AG04449 (cell line): Measurements from ENCODE around the gene OR2A14.
"Not testable (repeated sequence)": the region's sequence is repeated elsewhere in the genome, so short reads cannot be mapped to it uniquely, and the experiment has no call there.

Experiments used
- CTCF ChIA-PET: fragments of 350-600 bp; formaldehyde crosslinking; extraction: SDS; loops from one replicate; lab custom pipeline; 2021; ENCODE audit warnings: antibody characterized with exemption; lab: Yijun Ruan, JAX
- POLR2A ChIA-PET: fragments of 400-600, 350-600 bp; formaldehyde crosslinking; extraction: SDS; loops from one replicate; lab custom pipeline; 2020; ENCODE audit warnings: antibody characterized with exemption, inconsistent platforms; lab: Yijun Ruan, JAX
- DNase-seq: peaks from one replicate; pipeline ENCODE4 v3.0.0-alpha.2; 2010; ENCODE audit warnings: low read depth, low spot score
- H3K4me3 ChIP-seq: 2 replicates; pipeline ENCODE4 v1.5.1; 2011; ENCODE audit warnings: low read depth, mild to moderate bottlenecking, control low read depth, low read length
- TF ChIP-seq, protein P1 (sequence below): IDR thresholded peaks from one replicate; pipeline ENCODE4 v1.5.1; 2011; ENCODE audit warnings: mild to moderate bottlenecking, moderate library complexity, low read length, control low read depth, inconsistent platforms; ENCODE audit not compliant: insufficient read depth; ENCODE audit errors: missing control alignments

OR2A14 gene

GRCh38 chr7:144164784-144165183, 41.8 kb downstream of the OR2A14 start:
- TF ChIP-seq, protein P1, sequence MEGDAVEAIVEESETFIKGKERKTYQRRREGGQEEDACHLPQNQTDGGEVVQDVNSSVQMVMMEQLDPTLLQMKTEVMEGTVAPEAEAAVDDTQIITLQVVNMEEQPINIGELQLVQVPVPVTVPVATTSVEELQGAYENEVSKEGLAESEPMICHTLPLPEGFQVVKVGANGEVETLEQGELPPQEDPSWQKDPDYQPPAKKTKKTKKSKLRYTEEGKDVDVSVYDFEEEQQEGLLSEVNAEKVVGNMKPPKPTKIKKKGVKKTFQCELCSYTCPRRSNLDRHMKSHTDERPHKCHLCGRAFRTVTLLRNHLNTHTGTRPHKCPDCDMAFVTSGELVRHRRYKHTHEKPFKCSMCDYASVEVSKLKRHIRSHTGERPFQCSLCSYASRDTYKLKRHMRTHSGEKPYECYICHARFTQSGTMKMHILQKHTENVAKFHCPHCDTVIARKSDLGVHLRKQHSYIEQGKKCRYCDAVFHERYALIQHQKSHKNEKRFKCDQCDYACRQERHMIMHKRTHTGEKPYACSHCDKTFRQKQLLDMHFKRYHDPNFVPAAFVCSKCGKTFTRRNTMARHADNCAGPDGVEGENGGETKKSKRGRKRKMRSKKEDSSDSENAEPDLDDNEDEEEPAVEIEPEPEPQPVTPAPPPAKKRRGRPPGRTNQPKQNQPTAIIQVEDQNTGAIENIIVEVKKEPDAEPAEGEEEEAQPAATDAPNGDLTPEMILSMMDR, result no peak
- H3K4me3 ChIP-seq, result no peak overlapping the region
- CTCF ChIA-PET, result no interaction called here
- no peak for DNase-seq
- POLR2A ChIA-PET, result no interaction called here

DNA sequence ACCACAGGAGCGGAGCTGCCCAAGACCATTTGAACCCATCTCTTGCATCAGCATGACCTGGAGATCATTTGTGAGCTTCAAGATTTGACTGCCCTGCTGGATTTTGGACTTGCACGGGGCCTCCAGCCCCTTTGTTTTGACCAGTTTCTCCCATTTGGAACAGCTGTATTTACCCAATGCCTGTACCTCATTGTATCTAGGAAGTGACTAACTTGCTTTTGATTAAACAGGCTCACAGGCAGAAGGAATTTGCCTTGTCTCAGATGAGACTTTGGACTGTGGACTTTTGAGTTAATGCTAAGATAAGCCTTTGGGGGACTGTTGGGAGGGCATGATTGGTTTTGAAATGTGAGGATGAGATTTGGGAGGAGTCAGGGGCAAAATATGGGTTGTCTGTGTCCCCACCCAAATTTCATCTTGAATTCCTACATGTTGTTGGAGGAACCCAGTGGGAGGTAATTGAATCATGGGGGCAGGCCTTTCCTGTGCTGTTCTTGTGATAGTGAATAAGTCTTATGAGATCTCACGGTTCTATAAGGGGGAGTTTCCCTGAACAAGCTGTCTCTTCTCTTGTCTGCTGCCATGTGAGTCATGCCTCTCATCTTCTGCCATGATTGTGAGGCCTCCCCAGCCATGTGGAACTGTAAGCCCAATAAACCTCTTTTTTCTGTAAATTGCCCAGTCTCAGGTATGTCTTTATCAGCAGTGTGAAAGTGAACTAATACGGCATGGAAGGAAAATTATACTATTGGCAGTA, 48.8 kb downstream of the OR2A14 start:
- POLR2A ChIA-PET, H3K4me3 ChIP-seq, CTCF ChIA-PET: not testable (repeated sequence)

GRCh38 chr7:144174613-144175012, 51.6 kb downstream of the OR2A14 start:
- DNase-seq, result no peak
- no peak overlapping the region for H3K4me3 ChIP-seq
- TF ChIP-seq, protein P1, result no peak
- POLR2A ChIA-PET, result no interaction called here
- CTCF ChIA-PET, result no interaction called here

More for the DNA sequence above, 48.8 kb downstream of the OR2A14 start:
- DNase-seq, result not testable (repeated sequence)

DNA sequence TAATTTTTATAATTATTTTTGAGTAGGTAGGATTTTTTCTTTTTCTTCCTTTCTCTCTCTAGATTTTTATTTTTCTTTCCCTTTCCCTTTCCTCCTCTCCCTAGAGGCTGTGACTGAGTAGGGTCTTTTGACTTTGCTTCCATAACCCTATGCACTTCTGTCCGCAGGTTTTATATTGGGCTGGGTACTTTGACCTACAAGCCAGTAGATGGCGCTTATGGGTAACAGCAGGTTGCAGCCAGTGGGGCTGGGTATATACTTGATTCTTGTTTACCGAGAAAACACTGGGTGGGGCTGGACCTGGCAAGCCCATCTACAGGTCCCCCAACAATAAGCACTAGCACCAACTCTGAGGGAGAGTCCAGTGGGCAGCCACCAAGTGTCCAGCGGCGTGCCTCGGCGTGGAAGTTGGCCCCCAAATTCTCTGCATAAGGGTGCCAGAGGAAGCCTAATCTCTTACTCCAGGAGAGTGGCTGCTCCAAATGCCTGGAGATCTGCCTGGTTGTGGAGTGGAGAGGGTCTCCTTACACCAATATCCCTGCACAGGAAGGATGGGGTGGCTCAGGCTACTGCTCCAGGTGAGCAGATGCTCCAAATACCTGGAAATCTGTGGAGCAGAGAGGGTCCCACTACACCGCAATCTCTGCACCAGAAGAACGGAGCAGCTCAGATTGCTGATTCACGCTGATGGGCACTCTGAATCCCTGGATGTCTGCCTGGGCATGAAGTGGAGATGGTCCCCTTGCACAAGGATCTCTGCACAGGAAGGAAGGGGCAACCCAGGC, 55.6 kb downstream of the OR2A14 start:
- DNase-seq, POLR2A ChIA-PET: not testable (repeated sequence)
- CTCF ChIA-PET, result interaction anchor here (1.1 to 1.6 kb wide), 2 partner anchors 12 to 257 kb away, joined by 3 read pairs; no protein-coding TSS in a partner anchor

DNA sequence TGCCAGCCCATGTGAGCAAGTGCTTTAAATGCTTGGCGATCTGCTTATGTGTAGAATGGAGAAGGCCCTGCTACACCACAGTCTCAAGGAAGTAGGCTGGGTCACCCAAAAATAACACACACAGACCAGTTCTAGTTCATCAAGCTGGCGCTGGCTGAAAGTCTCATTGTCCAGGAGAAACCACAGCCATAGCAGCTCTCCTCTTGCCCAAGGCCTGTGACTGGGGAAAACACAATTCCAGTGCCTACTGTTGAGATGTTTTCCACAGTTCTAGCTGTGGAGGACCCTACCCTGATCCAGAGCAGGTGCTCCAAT, 56.1 kb downstream of the OR2A14 start:
- POLR2A ChIA-PET, DNase-seq, CTCF ChIA-PET, H3K4me3 ChIP-seq: not testable (repeated sequence)

More for the DNA sequence above, 55.6 kb downstream of the OR2A14 start:
- TF ChIP-seq, protein P1, result peak; percentile 2
- H3K4me3 ChIP-seq, result not testable (repeated sequence)
